MCF 10A (cell line): ENCODE measurements around the gene ENHO. TPM values are rescaled to one million over a fixed set of nuclear protein-coding genes. Genes with fewer than 3 reads are reported as not detected.

Experiments
- BruUV-seq: library from RNA; stranded (reverse); fragments of 400-500 nt; replicated peaks from 2 replicates; lab custom pipeline; 2021; lab: Mats Ljungman, UMichigan
- CTCF ChIA-PET: fragments of 300-600 bp; sonication (Branson Sonifier 250); formaldehyde crosslinking; extraction: SDS; loops from one replicate; lab custom pipeline; 2021; ENCODE audit warnings: antibody characterized with exemption, inconsistent platforms; lab: Yijun Ruan, JAX
- POLR2A ChIA-PET: fragments of 300-600, 350-650 bp; sonication (Branson Sonifier 250); formaldehyde crosslinking; extraction: SDS; loops from one replicate; lab custom pipeline; 2020; ENCODE audit warnings: antibody characterized with exemption, inconsistent platforms; lab: Yijun Ruan, JAX
- DNase-seq: peaks from one replicate; pipeline ENCODE4 v3.0.0-alpha.2; 2018; ENCODE audit not compliant: unreplicated experiment
- H3K27ac Mint-ChIP-seq: one replicate; pipeline ENCODE4 v1.8.0; 2022; ENCODE audit warnings: mild to moderate bottlenecking, low read depth, mixed read lengths; ENCODE audit not compliant: unreplicated experiment
- H3K27me3 Mint-ChIP-seq: one replicate; pipeline ENCODE4 v1.8.0; 2022; ENCODE audit warnings: mixed read lengths; ENCODE audit not compliant: insufficient read depth, unreplicated experiment
- H3K36me3 Mint-ChIP-seq: one replicate; pipeline ENCODE4 v1.8.0; 2022; ENCODE audit warnings: mild to moderate bottlenecking, moderate library complexity, mixed read lengths; ENCODE audit not compliant: insufficient read depth, unreplicated experiment
- H3K4me1 Mint-ChIP-seq: one replicate; pipeline ENCODE4 v1.8.0; 2022; ENCODE audit warnings: mixed read lengths; ENCODE audit not compliant: insufficient read depth, unreplicated experiment
- H3K4me3 Mint-ChIP-seq: one replicate; pipeline ENCODE4 v1.8.0; 2022; ENCODE audit warnings: mild to moderate bottlenecking, moderate library complexity, mixed read lengths; ENCODE audit not compliant: unreplicated experiment
- H3K9me3 Mint-ChIP-seq: one replicate; pipeline ENCODE4 v1.8.0; 2022; ENCODE audit warnings: mixed read lengths; ENCODE audit not compliant: unreplicated experiment
- CTCF ChIP-seq: fragments of 200-600 bp; IDR thresholded peaks from one replicate; pipeline ENCODE4 v1.8.0; 2022; ENCODE audit warnings: antibody characterized with exemption, mild to moderate bottlenecking; ENCODE audit not compliant: unreplicated experiment
- intact Hi-C: fragments of 100-400 bp; cut with micrococcal nuclease; formaldehyde crosslinking; loops from 2 replicates; pipeline ENCODE4 v1.14.1; 2022
- total RNA-seq: library from RNA; stranded (reverse); gene quantifications from 2 replicates; pipeline ENCODE4 v1.2.3, GENCODE V29; 2022

ENHO gene
- total RNA-seq, 1 experiment from 2014 or later, result not detected

- CTCF ChIA-PET, result interaction anchor here (1.0 kb wide), 1 partner anchor 38 kb away, joined by 4 read pairs; no protein-coding TSS in a partner anchor
- no peak for DNase-seq
Observed at GRCh38 chr9:34553511-34554021, 30.8 kb upstream of the ENHO start.

DNA sequence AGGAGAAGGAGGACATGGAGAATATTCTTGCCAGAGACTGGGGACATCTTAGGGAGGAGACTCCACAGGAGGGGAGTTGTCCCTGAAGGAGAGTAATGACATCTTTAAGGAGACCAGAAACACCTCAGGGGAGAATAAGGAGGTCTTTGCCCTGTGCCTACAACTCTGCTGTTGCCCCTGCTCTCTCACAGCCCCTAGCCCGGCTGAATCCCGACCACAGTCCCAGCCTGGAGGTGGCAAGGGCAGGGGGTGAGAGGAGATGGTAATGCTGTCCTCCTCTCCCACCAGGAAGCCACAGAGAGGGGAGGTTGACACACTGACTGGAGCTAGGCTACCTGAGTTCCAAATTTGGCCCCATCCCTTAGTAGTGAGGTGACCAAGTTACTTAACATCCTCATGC, 30.2 kb upstream of the ENHO start:
- no peaks in the 10 kb centered on the region for H3K36me3 Mint-ChIP-seq
- no peaks in the 10 kb centered on the region for H3K4me1 Mint-ChIP-seq
- BruUV-seq, result no TSS peak
- H3K4me3 Mint-ChIP-seq, result no peak overlapping the region
- intact Hi-C loops, result no loop called here
- H3K9me3 Mint-ChIP-seq, result no peaks in the 10 kb centered on the region
- no peak for DNase-seq
- H3K27me3 Mint-ChIP-seq, result peaks cover 13% of the 10 kb centered on the region
- no peak overlapping the region for H3K27ac Mint-ChIP-seq
- CTCF ChIA-PET, result interaction anchor here (1.0 to 1.1 kb wide), 2 partner anchors 39 to 51 kb away, joined by 4 to 6 read pairs; no protein-coding TSS in a partner anchor
- TF ChIP-seq CTCF, result no peak
- POLR2A ChIA-PET, result no interaction called here

More at GRCh38 chr9:34553511-34554021, 30.8 kb upstream of the ENHO start:
- no peak overlapping the region for H3K27ac Mint-ChIP-seq
- BruUV-seq, result no TSS peak
- no peaks in the 10 kb centered on the region for H3K4me1 Mint-ChIP-seq
- no peaks in the 10 kb centered on the region for H3K36me3 Mint-ChIP-seq
- POLR2A ChIA-PET, result no interaction called here
- intact Hi-C loops, result no loop called here
- no peak for TF ChIP-seq CTCF
- no peak overlapping the region for H3K4me3 Mint-ChIP-seq
- H3K9me3 Mint-ChIP-seq, result no peaks in the 10 kb centered on the region
- H3K27me3 Mint-ChIP-seq, result peaks cover 13% of the 10 kb centered on the region

DNA sequence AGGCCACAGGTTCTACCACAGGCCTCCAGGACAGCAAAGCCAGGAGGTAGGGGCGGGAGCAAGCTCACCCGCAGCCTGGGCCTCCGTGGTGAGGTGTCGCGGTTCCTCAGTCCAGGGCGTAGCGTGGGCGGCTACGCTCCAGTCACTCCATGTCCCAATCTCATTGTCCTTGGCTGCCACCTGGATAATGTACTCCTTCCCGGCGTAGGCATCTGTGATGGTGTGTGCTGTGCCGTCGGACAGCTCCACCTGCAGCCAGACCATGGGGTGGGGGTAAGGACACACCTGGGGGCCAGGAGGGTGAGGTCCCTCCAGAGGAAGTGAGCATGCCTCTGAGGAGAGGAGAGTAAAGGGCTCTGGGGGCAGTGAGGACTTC, 29.8 kb upstream of the ENHO start:
- Mint-ChIP-seq H3K27me3 (peaks cover 9% of the 10 kb centered on the region), H3K36me3 (no peaks in the 10 kb centered on the region), H3K27ac (no peak overlapping the region), H3K4me1 (no peaks in the 10 kb centered on the region), H3K4me3 (no peak overlapping the region), H3K9me3 (no peaks in the 10 kb centered on the region)
- ChIA-PET CTCF (interaction anchor here (1.0 to 1.1 kb wide), 2 partner anchors 39 to 51 kb away, joined by 4 to 6 read pairs; no protein-coding TSS in a partner anchor), POLR2A (no interaction called here)
- TF ChIP-seq CTCF, result no peak
- intact Hi-C loops, result no loop called here
- no TSS peak for BruUV-seq
- no peak for DNase-seq

DNA sequence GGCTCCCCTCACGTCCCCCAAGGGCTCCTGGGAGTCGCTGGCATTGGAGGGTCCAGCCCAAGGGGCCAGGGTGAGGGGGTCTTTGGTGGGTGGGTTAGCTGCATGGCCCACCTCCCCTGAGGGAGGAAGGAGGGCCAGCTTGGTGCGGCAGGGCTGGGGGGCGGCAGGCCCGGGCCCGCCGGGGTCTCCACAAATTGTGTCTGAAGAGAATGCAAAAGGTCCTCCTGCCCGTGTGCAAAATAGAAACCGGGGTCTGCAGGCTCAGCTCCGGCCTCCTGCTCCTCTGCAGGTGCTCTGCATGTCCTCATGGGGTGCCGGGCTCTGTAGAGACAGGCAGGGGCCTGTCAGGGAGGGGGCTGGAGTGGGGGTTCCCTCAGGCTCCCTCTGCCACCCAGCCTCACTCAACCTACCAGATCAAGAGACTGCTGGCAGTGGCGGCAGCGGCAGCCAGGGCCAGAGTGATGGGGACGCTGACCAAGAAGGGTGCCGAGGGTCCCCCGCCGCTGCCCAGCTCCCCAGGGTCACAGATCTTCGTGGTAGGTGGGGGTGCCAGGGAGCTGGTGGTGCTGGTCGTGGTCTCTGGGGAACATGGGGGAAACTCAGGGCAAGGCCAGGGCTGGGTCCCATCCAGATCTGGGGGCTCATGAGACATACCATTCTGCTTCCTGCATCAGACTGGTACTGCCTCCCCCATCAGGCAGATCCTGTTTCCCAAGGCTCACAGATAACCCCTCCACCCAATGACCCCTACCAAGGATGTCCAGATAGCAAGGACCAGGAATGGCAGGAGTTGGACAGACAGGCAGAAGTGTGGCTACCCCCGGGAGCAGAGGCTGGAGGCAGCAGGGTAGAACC, 29.2 kb upstream of the ENHO start:
- no TSS peak for BruUV-seq
- intact Hi-C loops, result no loop called here
- no peak for DNase-seq
- ChIA-PET CTCF (interaction anchor here (0.6 to 3.1 kb wide), 5 partner anchors 40 to 97 kb away, joined by 3 to 19 read pairs (median 4); no protein-coding TSS in a partner anchor), POLR2A (interaction anchor here (0.6 kb wide), 1 partner anchor 24 kb away, joined by 3 read pairs; no protein-coding TSS in a partner anchor)
- Mint-ChIP-seq H3K4me1 (no peaks in the 10 kb centered on the region), H3K9me3 (no peaks in the 10 kb centered on the region), H3K27ac (no peak overlapping the region), H3K27me3 (peaks cover 3% of the 10 kb centered on the region), H3K4me3 (no peak overlapping the region), H3K36me3 (no peaks in the 10 kb centered on the region)
- TF ChIP-seq CTCF, result no peak
